Liver (tissue), 9 donors: ENCODE results near the gene CELSR2. TPM values are rescaled to one million over a fixed set of nuclear protein-coding genes. Genes with fewer than 3 reads are reported as not detected.

Experiments used
- DNase-seq: peaks from one replicate; pipeline ENCODE4 v3.0.0-alpha.2; 2017; ENCODE audit warnings: low spot score
- H3K27ac ChIP-seq, 2 donors: one replicate each; pipeline ENCODE4 v1.7.0; 2013; ENCODE audit warnings: inconsistent platforms in 2 of 2, low read length in 2 of 2, control low read depth in 1 of 2, low read depth in 1 of 2, mild to moderate bottlenecking in 1 of 2
- H3K27me3 ChIP-seq, 4 donors: one replicate each; pipeline versions ENCODE4 v1.6.1 to v1.7.0; 2013; ENCODE audit warnings: low read length in 3 of 4, inconsistent platforms in 1 of 4, mild to moderate bottlenecking in 1 of 4, moderate library complexity in 1 of 4; ENCODE audit not compliant: control insufficient read depth in 4 of 4, insufficient read depth in 4 of 4
- H3K36me3 ChIP-seq, 4 donors: one replicate each; pipeline versions ENCODE4 v1.6.1 to v1.7.0; 2013; ENCODE audit warnings: low read length in 3 of 4, mild to moderate bottlenecking in 3 of 4, low read depth in 1 of 4, moderate library complexity in 1 of 4; ENCODE audit not compliant: control insufficient read depth in 4 of 4, insufficient read depth in 3 of 4
- H3K4me1 ChIP-seq, 4 donors: one replicate each; pipeline versions ENCODE4 v1.6.1 to v1.7.0; 2013; ENCODE audit warnings: low read length in 3 of 4, mild to moderate bottlenecking in 3 of 4, moderate library complexity in 1 of 4; ENCODE audit not compliant: control insufficient read depth in 4 of 4, insufficient read depth in 4 of 4
- H3K4me3 ChIP-seq, 3 donors: one replicate each; pipeline versions ENCODE4 v1.6.1 to v1.7.0; 2013; ENCODE audit warnings: low read length in 3 of 3, control low read depth in 1 of 3, low read depth in 1 of 3, mild to moderate bottlenecking in 1 of 3
- H3K9ac ChIP-seq, 2 donors: one replicate each; pipeline ENCODE4 v1.7.0; 2013; ENCODE audit warnings: low read length in 2 of 2, mild to moderate bottlenecking in 2 of 2, moderate library complexity in 2 of 2, control low read depth in 1 of 2, low read depth in 1 of 2
- H3K9me3 ChIP-seq, 4 donors: one replicate each; pipeline versions ENCODE4 v1.6.1 to v1.7.0; 2013; ENCODE audit warnings: low read length in 3 of 4; ENCODE audit not compliant: control insufficient read depth in 4 of 4
- EGR1 ChIP-seq, 2 donors: IDR thresholded peaks; 2 replicates each; pipeline ENCODE4 v1.6.1; 2016 to 2018; ENCODE audit warnings: antibody characterized with exemption in 2 of 2, low read depth in 2 of 2
- FOXA1 ChIP-seq: IDR thresholded peaks from 2 replicates; pipeline ENCODE4 v1.6.1; 2016; ENCODE audit warnings: antibody characterized with exemption
- FOXA2 ChIP-seq: IDR thresholded peaks from 2 replicates; pipeline ENCODE4 v1.6.1; 2016; ENCODE audit warnings: antibody characterized with exemption
- GABPA ChIP-seq, 2 donors: IDR thresholded peaks in 1 of 2; conservative IDR thresholded peaks in 1 of 2; 2 replicates each; pipeline ENCODE4 v1.6.1; 2016; ENCODE audit warnings: antibody characterized with exemption in 2 of 2, mild to moderate bottlenecking in 1 of 2, moderate library complexity in 1 of 2
- HNF4A ChIP-seq, 2 donors: conservative IDR thresholded peaks; 2 replicates each; pipeline ENCODE4 v1.6.1; 2016; ENCODE audit warnings: antibody characterized with exemption in 2 of 2, mild to moderate bottlenecking in 2 of 2
- HNF4G ChIP-seq: IDR thresholded peaks from 2 replicates; pipeline ENCODE4 v1.6.1; 2016; ENCODE audit warnings: antibody characterized with exemption
- JUND ChIP-seq, 2 donors: IDR thresholded peaks; 2 replicates each; pipeline ENCODE4 v1.6.1; 2016; ENCODE audit warnings: antibody characterized with exemption in 2 of 2
- NR2F2 ChIP-seq: IDR thresholded peaks from 2 replicates; pipeline ENCODE4 v1.6.1; 2016; ENCODE audit warnings: antibody characterized with exemption
- RAD21 ChIP-seq, 2 donors: IDR thresholded peaks; 2 replicates each; pipeline ENCODE4 v1.6.1; 2016; ENCODE audit warnings: antibody characterized with exemption in 2 of 2, mild to moderate bottlenecking in 2 of 2
- RXRA ChIP-seq, 2 donors: IDR thresholded peaks; 2 replicates each; pipeline ENCODE4 v1.6.1; 2017 to 2018; ENCODE audit warnings: antibody characterized with exemption in 2 of 2, mild to moderate bottlenecking in 1 of 2
- SP1 ChIP-seq: IDR thresholded peaks from 2 replicates; pipeline ENCODE4 v1.6.1; 2018; ENCODE audit warnings: antibody characterized with exemption, mild to moderate bottlenecking
- TAF1 ChIP-seq: conservative IDR thresholded peaks from 2 replicates; pipeline ENCODE4 v1.6.1; 2016; ENCODE audit warnings: antibody characterized with exemption, mild to moderate bottlenecking
- YY1 ChIP-seq: IDR thresholded peaks from 2 replicates; pipeline ENCODE4 v1.6.1; 2016; ENCODE audit warnings: antibody characterized with exemption, mild to moderate bottlenecking
- WGBS: extraction: QIAGEN DNeasy Blood & Tissue Kit; methylation state at CpG from one replicate; pipeline ENCODE4 v1.1.7; 2013; 5-methylcytosine and 5-hydroxymethylcytosine counted together
- polyA plus RNA-seq, 2 donors: library from polyadenylated mRNA; stranded (reverse) in 1 of 2; unstranded in 1 of 2; fragments of 200-250 nt in 1 of 2; fragments of >200 nt in 1 of 2; fragmentation: Nextera tagmentation in 1 of 2; extraction: Ambion mirVana in 1 of 2; gene quantifications; one replicate each; pipeline versions ENCODE4 v1.2.1 to v1.2.3, GENCODE V29; 2013 to 2015
- total RNA-seq, 2 donors: library from RNA; depleted of rRNA; stranded (reverse); fragments of >200 nt; gene quantifications; one replicate each; pipeline ENCODE4 v1.2.3, GENCODE V29; 2014
- TF ChIP-seq, protein P1 (sequence below): IDR thresholded peaks from 2 replicates; pipeline ENCODE4 v1.6.1; 2016; ENCODE audit warnings: antibody characterized with exemption
- TF ChIP-seq, protein P2 (sequence below): IDR thresholded peaks from 2 replicates; pipeline ENCODE4 v1.6.1; 2016; ENCODE audit warnings: antibody characterized with exemption
- TF ChIP-seq, protein P3 (sequence below): IDR thresholded peaks from 2 replicates; pipeline ENCODE4 v1.6.1; 2016; ENCODE audit warnings: antibody characterized with exemption, mild to moderate bottlenecking
- TF ChIP-seq, protein P4 (sequence below): IDR thresholded peaks from 2 replicates; pipeline ENCODE4 v1.6.1; 2016; ENCODE audit warnings: antibody characterized with exemption
- TF ChIP-seq, protein P5 (sequence below): fragments of 150-350 bp; IDR thresholded peaks from 2 replicates; pipeline ENCODE4 v1.5.1; 2017; ENCODE audit warnings: improper control_type of control experiment, low read depth, low read length; ENCODE audit not compliant: missing input control
- donor health status: healthy.
- donor health status: healthy.
- donor health status: healthy.
- donor health status: healthy.
- donor health status: healthy.

The CELSR2 gene
- total and polyA plus RNA-seq, 4 donors = 0.73 to 1.6 (median 1.2) TPM

DNA sequence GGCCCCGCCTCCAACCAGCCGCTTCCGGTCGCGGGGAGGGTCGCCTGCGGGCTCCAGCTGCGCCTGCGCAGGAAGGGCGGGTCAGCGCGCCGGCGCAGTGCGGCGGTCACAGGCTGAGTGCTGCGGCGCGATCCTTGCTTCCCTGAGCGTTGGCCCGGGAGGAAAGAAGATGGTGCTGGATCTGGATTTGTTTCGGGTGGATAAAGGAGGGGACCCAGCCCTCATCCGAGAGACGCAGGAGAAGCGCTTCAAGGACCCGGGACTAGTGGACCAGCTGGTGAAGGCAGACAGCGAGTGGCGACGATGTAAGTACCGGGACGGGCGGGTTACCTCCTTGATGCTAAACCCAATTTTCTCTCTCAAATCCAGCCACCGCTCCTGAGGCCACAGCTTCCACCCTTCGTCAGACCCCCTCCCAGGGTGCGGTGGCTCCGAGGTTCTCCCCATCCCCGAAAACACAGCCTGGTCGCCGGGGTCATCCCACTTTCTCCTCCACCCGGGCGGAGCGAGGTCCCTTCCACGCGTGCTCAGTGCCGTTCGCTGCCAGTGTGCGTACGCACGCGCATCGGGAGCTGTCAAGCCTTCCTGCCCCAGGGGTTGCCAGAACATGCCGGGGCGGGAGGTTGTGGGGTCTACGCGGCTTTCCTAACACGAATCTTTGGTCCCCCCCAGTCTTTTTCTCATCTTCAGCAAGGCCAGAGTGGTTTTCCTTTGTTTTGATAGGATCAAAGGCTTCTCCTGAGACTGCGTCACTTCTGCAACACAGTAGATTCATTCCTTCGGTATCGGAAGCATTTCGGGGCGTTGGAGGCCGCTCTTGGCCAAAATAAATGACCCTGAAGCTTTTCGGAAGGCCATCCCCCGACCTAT lies 35.3 kb upstream of the CELSR2 start, which contains the start of gene SARS1 (continued):
- TF ChIP-seq, protein P1, sequence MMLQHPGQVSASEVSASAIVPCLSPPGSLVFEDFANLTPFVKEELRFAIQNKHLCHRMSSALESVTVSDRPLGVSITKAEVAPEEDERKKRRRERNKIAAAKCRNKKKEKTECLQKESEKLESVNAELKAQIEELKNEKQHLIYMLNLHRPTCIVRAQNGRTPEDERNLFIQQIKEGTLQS = no peak
- TF ChIP-seq EGR1 (IDR thresholded peaks at IDR 0.05; ENCODE audit: low read depth in 2 of 2) = no peak
- no peak for TF ChIP-seq FOXA1
- no peak for TF ChIP-seq HNF4G
- TF ChIP-seq GABPA (IDR thresholded peaks at IDR 0.05 in 1 of 2, conservative IDR thresholded peaks at IDR 0.05 in 1 of 2) = peak in 1 of 2 donors; percentile 81
- TF ChIP-seq RAD21 (IDR thresholded peaks at IDR 0.05) = no peak
- TF ChIP-seq, protein P2, sequence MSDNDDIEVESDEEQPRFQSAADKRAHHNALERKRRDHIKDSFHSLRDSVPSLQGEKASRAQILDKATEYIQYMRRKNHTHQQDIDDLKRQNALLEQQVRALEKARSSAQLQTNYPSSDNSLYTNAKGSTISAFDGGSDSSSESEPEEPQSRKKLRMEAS = peak; percentile 64

DNA sequence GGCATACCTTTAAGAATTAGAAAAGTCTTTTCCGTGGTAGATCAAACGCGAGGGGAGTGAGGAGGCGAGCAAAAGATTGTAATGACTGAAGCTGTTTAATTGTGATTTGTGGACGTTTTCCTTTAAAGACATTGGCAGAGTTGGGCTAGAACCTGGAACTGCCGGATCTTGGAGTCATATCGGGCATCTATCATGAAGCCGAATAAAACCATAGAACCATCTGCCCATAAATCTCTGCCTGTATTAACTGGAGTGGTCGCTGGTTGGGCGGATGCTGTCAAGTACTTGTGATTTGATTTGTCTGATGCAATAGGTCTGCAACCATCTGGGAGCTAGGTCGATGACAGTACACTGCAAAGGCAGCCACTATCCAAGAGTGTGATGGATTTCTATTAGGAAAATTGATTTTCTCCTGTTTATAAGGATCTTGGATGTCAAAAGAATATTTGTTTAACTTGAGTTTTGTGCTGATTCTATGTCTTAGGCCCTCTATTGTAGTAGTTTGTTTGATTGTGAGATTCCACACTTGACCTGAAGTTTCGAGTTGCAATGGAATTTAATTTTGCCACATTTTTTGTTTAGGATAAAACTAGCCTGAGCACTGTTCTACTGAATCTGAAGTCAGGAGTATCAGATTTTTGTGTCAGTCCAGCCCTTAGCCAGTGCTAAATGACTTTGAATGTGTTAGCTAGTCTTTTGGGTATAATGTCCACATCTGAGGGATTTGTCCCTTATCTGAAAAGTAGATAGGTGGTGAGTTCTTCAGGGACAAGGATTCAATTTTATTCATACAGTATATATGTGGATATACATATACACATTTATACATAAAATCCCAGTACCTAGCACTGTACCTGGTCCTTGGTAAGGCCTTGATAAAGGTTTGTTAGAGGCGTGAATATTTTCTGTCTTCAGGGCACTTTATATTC lies 34.4 kb upstream of the CELSR2 start:
- no peak for TF ChIP-seq HNF4G
- peak; percentile 49 for TF ChIP-seq YY1
- TF ChIP-seq, protein P1 = peak; percentile 71
- no peak for TF ChIP-seq NR2F2
- TF ChIP-seq, protein P3, sequence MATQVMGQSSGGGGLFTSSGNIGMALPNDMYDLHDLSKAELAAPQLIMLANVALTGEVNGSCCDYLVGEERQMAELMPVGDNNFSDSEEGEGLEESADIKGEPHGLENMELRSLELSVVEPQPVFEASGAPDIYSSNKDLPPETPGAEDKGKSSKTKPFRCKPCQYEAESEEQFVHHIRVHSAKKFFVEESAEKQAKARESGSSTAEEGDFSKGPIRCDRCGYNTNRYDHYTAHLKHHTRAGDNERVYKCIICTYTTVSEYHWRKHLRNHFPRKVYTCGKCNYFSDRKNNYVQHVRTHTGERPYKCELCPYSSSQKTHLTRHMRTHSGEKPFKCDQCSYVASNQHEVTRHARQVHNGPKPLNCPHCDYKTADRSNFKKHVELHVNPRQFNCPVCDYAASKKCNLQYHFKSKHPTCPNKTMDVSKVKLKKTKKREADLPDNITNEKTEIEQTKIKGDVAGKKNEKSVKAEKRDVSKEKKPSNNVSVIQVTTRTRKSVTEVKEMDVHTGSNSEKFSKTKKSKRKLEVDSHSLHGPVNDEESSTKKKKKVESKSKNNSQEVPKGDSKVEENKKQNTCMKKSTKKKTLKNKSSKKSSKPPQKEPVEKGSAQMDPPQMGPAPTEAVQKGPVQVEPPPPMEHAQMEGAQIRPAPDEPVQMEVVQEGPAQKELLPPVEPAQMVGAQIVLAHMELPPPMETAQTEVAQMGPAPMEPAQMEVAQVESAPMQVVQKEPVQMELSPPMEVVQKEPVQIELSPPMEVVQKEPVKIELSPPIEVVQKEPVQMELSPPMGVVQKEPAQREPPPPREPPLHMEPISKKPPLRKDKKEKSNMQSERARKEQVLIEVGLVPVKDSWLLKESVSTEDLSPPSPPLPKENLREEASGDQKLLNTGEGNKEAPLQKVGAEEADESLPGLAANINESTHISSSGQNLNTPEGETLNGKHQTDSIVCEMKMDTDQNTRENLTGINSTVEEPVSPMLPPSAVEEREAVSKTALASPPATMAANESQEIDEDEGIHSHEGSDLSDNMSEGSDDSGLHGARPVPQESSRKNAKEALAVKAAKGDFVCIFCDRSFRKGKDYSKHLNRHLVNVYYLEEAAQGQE = peak; percentile 6
- TF ChIP-seq, protein P2 = no peak
- no peak for TF ChIP-seq RAD21 (IDR thresholded peaks at IDR 0.05)
- TF ChIP-seq GABPA (IDR thresholded peaks at IDR 0.05 in 1 of 2, conservative IDR thresholded peaks at IDR 0.05 in 1 of 2) = no peak
- peak in 1 of 2 donors; percentile 56 for TF ChIP-seq JUND (IDR thresholded peaks at IDR 0.05)
- TF ChIP-seq, protein P4, sequence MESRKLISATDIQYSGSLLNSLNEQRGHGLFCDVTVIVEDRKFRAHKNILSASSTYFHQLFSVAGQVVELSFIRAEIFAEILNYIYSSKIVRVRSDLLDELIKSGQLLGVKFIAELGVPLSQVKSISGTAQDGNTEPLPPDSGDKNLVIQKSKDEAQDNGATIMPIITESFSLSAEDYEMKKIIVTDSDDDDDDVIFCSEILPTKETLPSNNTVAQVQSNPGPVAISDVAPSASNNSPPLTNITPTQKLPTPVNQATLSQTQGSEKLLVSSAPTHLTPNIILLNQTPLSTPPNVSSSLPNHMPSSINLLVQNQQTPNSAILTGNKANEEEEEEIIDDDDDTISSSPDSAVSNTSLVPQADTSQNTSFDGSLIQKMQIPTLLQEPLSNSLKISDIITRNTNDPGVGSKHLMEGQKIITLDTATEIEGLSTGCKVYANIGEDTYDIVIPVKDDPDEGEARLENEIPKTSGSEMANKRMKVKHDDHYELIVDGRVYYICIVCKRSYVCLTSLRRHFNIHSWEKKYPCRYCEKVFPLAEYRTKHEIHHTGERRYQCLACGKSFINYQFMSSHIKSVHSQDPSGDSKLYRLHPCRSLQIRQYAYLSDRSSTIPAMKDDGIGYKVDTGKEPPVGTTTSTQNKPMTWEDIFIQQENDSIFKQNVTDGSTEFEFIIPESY = no peak
- TF ChIP-seq FOXA1 = no peak
- TF ChIP-seq HNF4A (conservative IDR thresholded peaks at IDR 0.05) = peak; percentile 4 to 17
- no peak for TF ChIP-seq FOXA2
- peak; percentile 71 for TF ChIP-seq TAF1
- no peak for TF ChIP-seq EGR1 (IDR thresholded peaks at IDR 0.05; ENCODE audit: low read depth in 2 of 2)
- TF ChIP-seq RXRA (IDR thresholded peaks at IDR 0.05) = peak in 1 of 2 donors; percentile 37
- TF ChIP-seq, protein P5, sequence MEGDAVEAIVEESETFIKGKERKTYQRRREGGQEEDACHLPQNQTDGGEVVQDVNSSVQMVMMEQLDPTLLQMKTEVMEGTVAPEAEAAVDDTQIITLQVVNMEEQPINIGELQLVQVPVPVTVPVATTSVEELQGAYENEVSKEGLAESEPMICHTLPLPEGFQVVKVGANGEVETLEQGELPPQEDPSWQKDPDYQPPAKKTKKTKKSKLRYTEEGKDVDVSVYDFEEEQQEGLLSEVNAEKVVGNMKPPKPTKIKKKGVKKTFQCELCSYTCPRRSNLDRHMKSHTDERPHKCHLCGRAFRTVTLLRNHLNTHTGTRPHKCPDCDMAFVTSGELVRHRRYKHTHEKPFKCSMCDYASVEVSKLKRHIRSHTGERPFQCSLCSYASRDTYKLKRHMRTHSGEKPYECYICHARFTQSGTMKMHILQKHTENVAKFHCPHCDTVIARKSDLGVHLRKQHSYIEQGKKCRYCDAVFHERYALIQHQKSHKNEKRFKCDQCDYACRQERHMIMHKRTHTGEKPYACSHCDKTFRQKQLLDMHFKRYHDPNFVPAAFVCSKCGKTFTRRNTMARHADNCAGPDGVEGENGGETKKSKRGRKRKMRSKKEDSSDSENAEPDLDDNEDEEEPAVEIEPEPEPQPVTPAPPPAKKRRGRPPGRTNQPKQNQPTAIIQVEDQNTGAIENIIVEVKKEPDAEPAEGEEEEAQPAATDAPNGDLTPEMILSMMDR = no peak
- no peak for TF ChIP-seq SP1
- Histone ChIP-seq H3K4me1 (peaks cover 6 to 32% (median 25%) of the 10 kb centered on the region in 4 donors), H3K27me3 (no peaks in the 10 kb centered on the region), H3K36me3 (no peaks in the 10 kb centered on the region), H3K9ac (peak overlapping the region; percentile 77 to 88), H3K4me3 (peak overlapping the region; percentile 74 to 99 (median 93)), H3K9me3 (no peaks in the 10 kb centered on the region), H3K27ac (peak overlapping the region; percentile 84 to 90)
- WGBS = 11% methylated on average over 13 of the region's 13 CpGs
- no peak for DNase-seq
